Measurements from ENCODE around the gene SLC25A11. TPM values are rescaled to one million over a fixed set of nuclear protein-coding genes. Genes with fewer than 3 reads are reported as not detected.

Gene SLC25A11
- total RNA-seq, 4 donors from 2014 or later, result 28.7 to 58.9 (median 46.8) TPM

GRCh38 chr17:4896332-4897197 lies 43.3 kb downstream of the SLC25A11 start:
- ATAC-seq, result no peak
- Histone ChIP-seq H3K9me3 (no peaks in the 10 kb centered on the region), H3K4me1 (peaks cover 0 to 30% (median 11%) of the 10 kb centered on the region in 3 donors), H3K36me3 (peaks cover 0 to 62% of the 10 kb centered on the region in 2 donors), H3K4me3 (no peak overlapping the region), H3K27ac (no peak overlapping the region), H3K27me3 (peaks cover 32% of the 10 kb centered on the region)
- WGBS, 2 donors (ENCODE audit: low coverage in 1 of 2), result 86% methylated on average over 2 to 4 of the region's 27 CpGs
- no peak for TF ChIP-seq POLR2A (IDR thresholded peaks at IDR 0.05)

GRCh38 chr17:4895657-4896331 lies 44.1 kb downstream of the SLC25A11 start:
- Histone ChIP-seq H3K4me3 (no peak overlapping the region), H3K9me3 (no peaks in the 10 kb centered on the region), H3K36me3 (peaks cover 0 to 69% of the 10 kb centered on the region in 2 donors), H3K27ac (no peak overlapping the region), H3K4me1 (peaks cover 0 to 26% (median 11%) of the 10 kb centered on the region in 3 donors), H3K27me3 (peaks cover 25% of the 10 kb centered on the region)
- TF ChIP-seq POLR2A (IDR thresholded peaks at IDR 0.05) (no peak), EP300 (IDR thresholded peaks at IDR 0.05) (no peak), CTCF (IDR thresholded peaks at IDR 0.05) (no peak), POLR2AphosphoS5 (IDR thresholded peaks at IDR 0.05) (no peak)
- no peak for ATAC-seq
- 67 to 72% methylated on average over 12 to 16 of the region's 27 CpGs for WGBS, 2 donors (ENCODE audit: low coverage in 1 of 2)

- WGBS, 2 donors (ENCODE audit: low coverage in 1 of 2), result 90 to 100% methylated on average over 2 to 3 of the region's 13 CpGs
- peaks cover 0 to 76% of the 10 kb centered on the region in 2 donors for H3K36me3 ChIP-seq
- H3K9me3 ChIP-seq, result no peaks in the 10 kb centered on the region
- peaks cover 18% of the 10 kb centered on the region for H3K27me3 ChIP-seq
- no peak for ATAC-seq
- no peak overlapping the region for H3K27ac ChIP-seq
- H3K4me3 ChIP-seq, result no peak overlapping the region
- no peak for TF ChIP-seq CTCF (IDR thresholded peaks at IDR 0.05)
- TF ChIP-seq POLR2A (IDR thresholded peaks at IDR 0.05), result no peak
- TF ChIP-seq POLR2AphosphoS5 (IDR thresholded peaks at IDR 0.05), result no peak
- no peak for TF ChIP-seq EP300 (IDR thresholded peaks at IDR 0.05)
- H3K4me1 ChIP-seq, result peaks cover 0 to 20% (median 11%) of the 10 kb centered on the region in 3 donors
Observed at GRCh38 chr17:4895121-4895520, 44.7 kb downstream of the SLC25A11 start.

- TF ChIP-seq EP300 (IDR thresholded peaks at IDR 0.05) (no peak), POLR2AphosphoS5 (IDR thresholded peaks at IDR 0.05) (no peak), CTCF (IDR thresholded peaks at IDR 0.05) (no peak), POLR2A (IDR thresholded peaks at IDR 0.05) (no peak)
- no peaks in the 10 kb centered on the region for H3K9me3 ChIP-seq
- no peak for ATAC-seq
- peaks cover 0 to 8% (median 3%) of the 10 kb centered on the region in 3 donors for H3K4me1 ChIP-seq
- peaks cover 6% of the 10 kb centered on the region for H3K27me3 ChIP-seq
- WGBS, 2 donors (ENCODE audit: low coverage in 1 of 2), result 71% methylated on average over 4 of the region's 31 CpGs; no CpG with 5 or more reads in 1 of the 2 donors
- no peak overlapping the region for H3K27ac ChIP-seq
- no peak overlapping the region for H3K4me3 ChIP-seq
- H3K36me3 ChIP-seq, result peaks cover 0 to 87% of the 10 kb centered on the region in 2 donors
Observed at GRCh38 chr17:4893721-4894560, 45.9 kb downstream of the SLC25A11 start.

- 94% methylated on average over 3 of the region's 18 CpGs; no CpG with 5 or more reads in 1 of the 2 donors for WGBS, 2 donors (ENCODE audit: low coverage in 1 of 2)
- TF ChIP-seq POLR2AphosphoS5 (IDR thresholded peaks at IDR 0.05), result no peak
- TF ChIP-seq CTCF (IDR thresholded peaks at IDR 0.05), result no peak
- no peak for TF ChIP-seq POLR2A (IDR thresholded peaks at IDR 0.05)
- no peak for TF ChIP-seq EP300 (IDR thresholded peaks at IDR 0.05)
- Histone ChIP-seq H3K27me3 (no peaks in the 10 kb centered on the region), H3K36me3 (peaks cover 0 to 93% of the 10 kb centered on the region in 2 donors), H3K27ac (no peak overlapping the region), H3K4me1 (peaks cover 0 to 1% (median 0%) of the 10 kb centered on the region in 3 donors), H3K9me3 (no peaks in the 10 kb centered on the region), H3K4me3 (no peak overlapping the region)
- ATAC-seq, result no peak
Observed at GRCh38 chr17:4893272-4893671, 46.6 kb downstream of the SLC25A11 start.

Measured in gastroesophageal sphincter (tissue), 4 donors.